Stimulated activated CD8-positive, alpha-beta memory T cell treated with anti-CD3 and anti-CD28 coated beads, Interleukin-15, amount 100 ng/mL, for 24 hours (primary cell): ENCODE results near the gene WFDC11.
"Not testable (repeated sequence)": the region's sequence is repeated elsewhere in the genome, so short reads cannot be mapped to it uniquely, and the experiment has no call there.

Experiments used
- DNase-seq: peaks from one replicate; pipeline ENCODE4 v3.0.0-alpha.2; 2020; ENCODE audit warnings: low read depth

WFDC11 gene

DNA sequence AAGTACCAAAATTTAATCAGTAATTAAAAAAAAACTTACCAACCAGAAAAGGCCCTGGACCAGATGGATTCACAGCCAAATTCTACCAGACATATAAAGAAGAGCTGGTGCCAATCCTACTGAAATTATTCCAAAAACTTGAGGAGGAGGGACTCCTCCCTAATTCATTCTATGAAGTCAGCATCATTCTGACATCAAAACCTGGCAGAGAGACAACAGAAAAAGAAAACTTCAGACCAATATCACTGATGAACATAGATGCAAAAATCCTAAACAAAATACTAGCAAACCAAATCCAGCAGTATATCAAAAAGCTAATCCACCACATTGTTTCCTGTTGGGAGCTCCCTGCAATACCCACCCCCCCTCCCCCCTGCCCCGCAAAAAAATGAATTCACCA lies at the start of gene WFDC11:
WFDC11 (minus strand) TSS at position 101 of the 400 bp plus-strand sequence. CDS start 19,639 bp downstream, outside the sequence.
- no peak for DNase-seq

DNA sequence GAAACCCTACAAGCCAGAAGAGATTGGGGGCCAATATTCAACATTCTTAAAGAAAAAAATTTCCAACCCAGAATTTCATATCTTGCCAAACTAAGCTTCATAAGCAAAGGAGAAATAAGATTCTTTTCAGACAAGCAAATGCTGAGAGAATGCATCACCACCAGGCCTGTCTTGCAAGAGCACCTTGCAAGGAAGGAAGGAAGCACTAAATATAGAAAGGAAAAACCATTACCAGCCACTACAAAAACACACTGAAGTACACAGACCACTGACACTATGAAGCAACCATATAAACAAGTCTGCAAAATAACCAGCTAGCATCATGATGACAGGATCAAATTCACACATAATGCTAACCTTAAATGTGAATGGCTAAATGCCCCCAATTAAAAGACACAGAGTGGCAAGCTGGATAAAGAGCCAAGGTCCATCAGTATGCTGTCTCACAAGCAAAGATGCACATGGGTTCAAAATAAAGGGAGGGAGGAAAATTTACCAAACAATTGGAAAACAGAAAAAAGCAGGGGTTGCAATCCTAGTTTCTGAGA lies 46.2 kb upstream of the WFDC11 start:
- not testable (repeated sequence) for DNase-seq

DNA sequence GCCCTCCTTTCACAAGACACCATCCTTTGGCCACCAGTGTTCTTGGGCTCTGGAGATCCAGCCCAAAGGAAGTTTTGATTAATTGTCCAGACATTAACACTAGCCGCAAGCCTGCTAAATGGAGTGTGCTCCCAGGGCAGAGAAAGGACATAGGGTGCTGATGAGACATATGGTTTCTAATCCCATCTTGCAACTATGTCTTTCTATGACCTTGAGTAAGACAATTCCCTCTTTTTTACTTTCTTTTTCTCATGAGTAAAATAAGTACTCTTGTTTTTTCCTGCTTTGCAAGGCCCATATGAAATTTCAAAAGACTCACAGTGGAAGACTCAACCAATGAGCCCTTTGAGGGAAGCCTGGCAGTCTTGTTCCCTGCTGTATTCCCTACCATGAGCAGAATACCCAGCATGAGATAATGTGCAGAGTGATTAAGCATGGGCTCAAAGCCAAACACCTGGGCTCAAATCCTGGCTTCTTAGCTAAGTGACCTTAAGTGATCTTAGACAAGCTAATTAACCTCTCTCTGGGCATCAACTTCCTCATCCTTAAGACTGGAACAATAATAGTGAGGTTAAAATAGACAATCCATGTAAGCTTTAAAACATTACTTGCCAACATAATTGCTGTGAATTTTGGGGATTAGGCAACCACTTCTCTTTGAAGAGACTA lies 35.1 kb upstream of the WFDC11 start, which contains the start of gene WFDC10B:
WFDC10B (minus strand) TSS at position 51 of the 669 bp plus-strand sequence. CDS start 19,027 bp downstream, outside the sequence.
- no peak for DNase-seq

DNA sequence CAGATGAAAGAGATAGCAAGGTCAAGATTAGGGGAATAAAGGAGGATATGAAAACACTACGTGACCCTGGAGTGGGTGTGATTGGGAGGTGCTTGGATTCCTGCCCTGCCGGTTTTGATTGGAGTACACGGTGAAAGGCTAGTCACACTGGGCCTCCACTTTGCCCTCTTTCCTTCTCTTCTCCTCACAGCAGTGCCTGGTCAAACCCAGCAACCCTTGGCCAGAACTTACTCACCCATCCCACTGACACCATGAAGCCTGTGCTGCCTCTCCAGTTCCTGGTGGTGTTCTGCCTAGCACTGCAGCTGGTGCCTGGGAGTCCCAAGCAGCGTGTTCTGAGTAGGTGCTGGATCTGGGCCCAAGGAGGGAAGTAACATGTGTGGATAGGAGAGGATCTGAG lies 31.8 kb upstream of the WFDC11 start, which contains the start of gene WFDC13:
WFDC13 (plus strand) TSS at position 166 of the 400 bp plus-strand sequence; CDS start at position 252, 86 bp downstream.
- no peak for DNase-seq

DNA sequence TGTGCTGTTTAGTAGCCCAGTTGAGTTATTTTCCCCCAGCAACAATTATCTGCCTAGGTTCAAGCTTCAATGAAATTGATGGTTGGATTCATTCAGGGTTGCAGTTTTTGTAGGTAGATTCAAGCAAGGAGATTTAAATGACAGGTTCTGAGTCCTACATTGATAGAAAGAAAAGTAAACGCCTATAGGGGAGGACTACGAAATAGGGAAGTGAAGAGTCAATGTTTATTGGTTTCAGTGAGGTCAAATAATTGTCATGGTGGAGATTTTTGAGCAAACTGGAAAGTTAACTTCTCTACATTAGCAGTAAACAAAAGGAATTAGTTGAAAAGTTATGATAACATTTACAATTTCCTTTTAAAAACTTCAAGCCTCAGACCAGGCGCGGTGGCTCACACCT lies 31.1 kb upstream of the WFDC11 start:
- no peak for DNase-seq

DNA sequence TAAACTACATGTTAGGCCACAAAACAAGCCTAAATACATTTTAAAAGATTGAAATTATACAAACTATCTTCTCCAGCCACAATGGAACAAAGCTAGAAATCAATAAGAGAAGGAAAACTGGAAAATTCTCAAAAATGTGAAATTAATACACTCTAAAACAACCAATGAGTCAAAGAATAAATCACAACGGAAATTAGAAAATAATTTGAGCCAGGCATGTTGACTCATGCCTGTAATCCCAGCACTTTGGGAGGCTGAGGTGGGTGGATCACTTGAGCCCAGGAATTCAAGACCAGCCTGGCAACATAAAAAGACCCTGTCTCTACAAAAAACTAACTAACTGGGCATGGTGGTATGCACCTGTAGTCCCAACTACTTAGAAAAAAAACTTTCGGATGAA lies 25.5 kb upstream of the WFDC11 start:
- DNase-seq: no peak

DNA sequence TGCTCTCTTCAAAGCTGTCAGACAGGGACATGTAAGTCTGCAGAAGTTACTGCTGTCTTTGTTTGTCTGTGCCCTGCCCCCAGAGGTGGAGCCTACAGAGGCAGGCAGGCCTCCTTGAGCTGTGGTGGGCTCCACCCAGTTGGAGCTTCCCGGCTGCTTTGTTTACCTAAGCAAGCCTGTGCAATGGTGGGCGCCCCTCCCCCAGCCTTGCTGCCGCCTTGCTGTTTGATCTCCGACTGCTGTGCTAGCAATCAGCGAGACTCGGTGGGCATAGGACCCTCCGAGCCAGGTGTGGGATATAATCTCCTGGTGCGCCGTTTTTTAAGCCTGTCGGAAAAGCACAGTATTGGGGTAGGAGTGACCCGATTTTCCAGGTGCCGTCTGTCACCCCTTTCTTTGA lies 23.3 kb upstream of the WFDC11 start:
- not testable (repeated sequence) for DNase-seq

DNA sequence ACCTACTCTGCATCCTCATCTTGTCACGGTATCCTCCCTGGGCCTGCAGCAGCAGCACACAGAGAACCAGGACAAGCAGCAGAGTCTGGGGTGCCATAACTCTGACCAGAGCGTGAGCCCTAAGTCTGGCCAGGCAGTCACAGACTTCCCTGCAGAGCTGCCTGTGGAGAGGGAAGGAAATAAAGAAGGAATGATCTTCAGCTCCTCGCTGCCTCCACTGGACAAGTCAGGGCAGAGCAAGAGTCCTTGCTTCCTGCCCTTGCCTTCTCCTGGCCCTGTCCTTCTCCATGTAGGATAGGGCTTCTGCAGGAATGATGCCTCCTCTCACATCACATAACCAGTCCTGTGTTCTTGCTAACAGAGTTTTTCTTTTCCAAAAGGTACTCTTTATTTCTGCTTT lies 15.9 kb upstream of the WFDC11 start:
- DNase-seq: no peak

DNA sequence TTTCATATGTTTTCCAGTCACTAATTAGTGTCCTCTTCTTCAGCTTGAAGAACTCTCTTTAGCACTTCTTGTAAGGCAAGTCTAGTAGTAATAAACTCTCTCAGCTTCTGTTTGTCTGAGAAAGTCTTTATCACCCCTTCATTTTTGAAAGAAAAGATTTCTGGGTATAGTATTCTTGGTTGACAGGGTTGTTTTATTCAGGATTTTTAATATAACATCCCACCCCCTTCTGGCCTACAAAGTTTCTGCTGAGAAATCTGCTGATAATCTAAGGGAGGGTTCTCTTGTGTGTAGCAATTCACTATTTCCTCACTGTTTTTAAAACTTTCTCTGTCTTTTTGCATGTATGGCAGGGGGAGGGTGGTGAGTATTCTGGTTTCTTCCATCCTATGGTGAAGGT lies 9.6 kb upstream of the WFDC11 start:
- DNase-seq: no peak

DNA sequence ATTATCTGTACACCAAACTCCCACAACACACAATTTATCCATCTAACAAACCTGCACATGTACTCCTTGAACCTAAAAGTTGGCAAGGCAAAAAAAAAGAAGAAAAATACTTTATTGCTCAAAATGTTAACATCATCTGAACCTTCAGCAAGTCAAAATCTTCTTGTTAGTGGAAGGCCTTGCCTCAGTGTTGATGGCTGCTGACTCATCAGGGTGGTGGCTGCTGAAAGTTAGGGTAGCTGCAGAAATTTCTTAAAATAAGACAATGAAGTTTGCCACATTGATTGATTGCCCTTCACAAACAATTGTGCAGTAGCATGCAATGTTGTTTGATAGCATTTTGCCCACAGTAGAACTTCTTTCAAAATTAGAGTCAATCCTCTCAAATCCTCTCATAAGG lies 2.7 kb upstream of the WFDC11 start:
- no peak for DNase-seq

DNA sequence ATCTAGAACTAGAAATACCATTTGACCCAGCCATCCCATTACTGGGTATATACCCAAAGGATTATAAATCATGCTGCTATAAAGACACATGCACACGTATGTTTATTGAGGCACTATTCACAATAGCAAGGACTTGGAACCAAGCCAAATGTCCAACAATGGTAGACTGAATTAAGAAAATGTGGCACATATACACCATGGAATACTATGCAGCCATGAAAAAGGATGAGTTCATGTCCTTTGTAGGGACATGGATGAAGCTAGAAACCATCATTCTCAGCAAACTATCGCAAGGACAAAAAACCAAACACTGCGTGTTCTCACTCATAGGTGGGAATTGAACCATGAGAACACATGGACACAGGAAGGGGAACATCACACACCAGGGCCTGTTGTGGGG lies 13.0 kb downstream of the WFDC11 start:
- DNase-seq: not testable (repeated sequence)

DNA sequence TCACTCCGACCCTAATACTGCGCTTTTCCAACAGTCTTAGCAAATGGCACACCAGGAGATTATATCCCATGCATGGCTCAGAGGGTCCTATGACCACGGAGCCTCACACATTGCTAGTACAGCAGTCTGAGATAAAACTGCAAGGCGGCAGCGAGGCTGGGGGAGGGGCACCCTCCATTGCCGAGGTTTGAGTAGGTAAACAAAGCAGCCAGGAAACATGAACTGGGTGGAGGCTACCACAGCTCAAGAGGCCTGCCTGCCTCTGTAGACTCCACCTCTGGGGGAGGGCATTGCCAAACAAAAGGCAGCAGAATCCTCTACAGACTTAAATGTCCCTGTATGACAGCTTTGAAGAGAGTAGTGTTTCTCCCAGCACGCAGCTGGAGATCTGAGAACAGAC lies 18.3 kb downstream of the WFDC11 start:
- DNase-seq: not testable (repeated sequence)

DNA sequence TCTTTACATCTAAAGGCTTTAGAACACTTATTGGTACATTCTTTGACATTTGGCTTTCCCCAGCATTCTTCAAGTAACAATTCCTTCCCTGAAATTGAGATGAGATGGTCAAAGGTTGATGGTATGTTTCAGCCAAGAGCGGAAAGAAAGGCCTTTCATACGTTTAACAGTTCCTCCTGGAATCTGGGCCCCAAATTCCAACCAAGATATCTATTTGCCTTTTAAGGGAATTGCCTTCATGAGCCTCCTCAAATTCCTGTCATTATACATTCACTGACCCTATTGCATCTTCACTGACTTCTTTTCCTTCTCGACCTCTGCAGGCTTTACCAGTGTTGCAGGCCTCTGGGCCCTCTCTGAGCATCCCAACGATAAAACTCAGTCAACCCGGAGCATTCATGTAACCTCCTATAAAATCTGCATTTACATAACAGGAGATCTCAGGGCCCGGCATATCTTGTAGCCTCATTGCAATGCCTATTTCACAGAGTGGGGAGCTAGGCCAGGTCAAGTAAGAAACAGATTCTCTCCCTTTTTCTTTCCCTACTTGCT lies 20.7 kb downstream of the WFDC11 start:
- no peak for DNase-seq

DNA sequence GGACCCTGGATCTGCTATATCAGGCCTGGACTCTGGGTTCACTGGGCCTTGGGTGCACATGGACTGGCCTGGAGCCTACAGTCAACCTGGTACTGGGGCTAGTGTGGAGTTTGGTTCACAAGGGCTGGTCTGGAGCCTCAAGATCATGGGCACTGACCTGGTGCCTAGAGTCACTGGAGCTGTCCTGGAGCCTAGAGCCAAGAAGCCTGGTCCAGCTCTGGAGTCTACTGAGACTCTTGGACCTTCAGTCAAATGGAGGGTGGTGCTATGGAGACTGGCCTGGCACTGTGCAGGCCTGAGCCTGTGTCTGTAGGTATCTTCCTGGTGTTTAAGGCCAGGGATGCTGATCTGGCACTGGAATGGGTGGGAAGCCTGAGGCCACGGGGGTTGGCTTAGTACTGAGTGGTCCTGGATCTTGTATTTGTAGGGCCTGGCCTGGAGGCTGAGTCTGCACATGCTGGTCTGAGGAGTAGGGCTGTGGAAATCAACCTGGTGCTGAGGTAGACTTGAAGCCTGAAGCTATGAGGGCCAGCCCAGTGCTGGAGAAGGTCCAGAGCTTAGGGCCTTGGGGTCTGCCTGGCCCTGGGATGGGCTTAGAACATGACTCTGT lies 22.5 kb downstream of the WFDC11 start:
- no peak for DNase-seq

DNA sequence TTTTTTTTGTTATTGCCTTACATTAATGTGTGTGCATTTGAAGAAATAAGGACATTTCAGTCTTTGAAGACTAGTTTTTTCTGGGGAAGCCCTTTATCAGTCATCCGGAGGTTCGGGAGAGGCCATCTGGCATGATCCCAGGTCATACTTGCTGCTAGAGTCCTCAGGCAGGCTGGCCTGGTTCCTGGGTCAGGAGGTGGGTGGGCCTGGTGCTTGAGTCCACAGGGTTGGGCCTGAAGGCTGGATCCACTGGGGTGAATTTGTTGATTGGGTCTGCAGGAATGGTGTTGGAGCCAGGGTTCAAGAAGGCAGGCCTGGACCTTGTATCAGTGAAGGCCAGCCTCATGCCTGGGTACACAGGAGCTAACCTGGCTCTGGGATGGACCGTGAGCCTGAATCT lies 23.2 kb downstream of the WFDC11 start:
- no peak for DNase-seq

DNA sequence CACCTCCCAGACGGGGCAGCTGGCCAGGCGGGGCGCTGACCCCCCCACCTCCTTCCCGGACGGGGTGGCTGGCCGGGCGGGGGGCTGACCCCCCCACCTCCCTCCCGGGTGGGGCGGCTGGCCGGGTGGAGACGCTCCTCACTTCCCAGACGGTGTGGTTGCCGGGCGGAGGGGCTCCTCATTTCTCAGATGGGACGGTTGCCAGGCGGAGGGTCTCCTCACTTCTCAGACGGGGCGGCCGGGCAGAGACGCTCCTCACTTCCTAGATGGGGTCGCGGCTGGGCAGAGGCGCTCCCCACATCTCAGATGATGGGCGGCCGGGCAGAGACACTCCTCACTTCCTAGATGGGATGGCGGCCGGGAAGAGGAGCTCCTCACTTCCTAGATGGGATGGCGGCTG lies 24.2 kb downstream of the WFDC11 start:
- DNase-seq: not testable (repeated sequence)

DNA sequence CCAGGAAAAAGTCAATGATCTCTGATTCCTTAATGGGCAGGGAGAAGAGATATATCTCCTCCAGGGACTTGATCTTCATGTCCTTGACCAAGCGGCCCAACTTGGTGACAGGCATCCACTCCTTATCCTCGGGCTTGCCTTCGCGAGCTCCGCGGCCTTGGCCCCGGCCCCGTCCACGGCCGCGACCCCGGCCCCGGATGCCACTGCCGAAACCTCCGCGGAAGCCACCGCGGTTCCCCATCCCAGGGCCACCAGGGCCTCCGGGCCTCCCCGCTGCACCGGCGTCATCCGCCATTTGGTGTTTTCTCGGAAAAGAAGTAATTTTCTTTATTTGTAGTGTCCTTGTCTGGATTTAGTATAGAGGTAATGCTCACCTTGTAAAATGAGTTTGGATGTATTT lies 29.0 kb downstream of the WFDC11 start:
- not testable (repeated sequence) for DNase-seq

DNA sequence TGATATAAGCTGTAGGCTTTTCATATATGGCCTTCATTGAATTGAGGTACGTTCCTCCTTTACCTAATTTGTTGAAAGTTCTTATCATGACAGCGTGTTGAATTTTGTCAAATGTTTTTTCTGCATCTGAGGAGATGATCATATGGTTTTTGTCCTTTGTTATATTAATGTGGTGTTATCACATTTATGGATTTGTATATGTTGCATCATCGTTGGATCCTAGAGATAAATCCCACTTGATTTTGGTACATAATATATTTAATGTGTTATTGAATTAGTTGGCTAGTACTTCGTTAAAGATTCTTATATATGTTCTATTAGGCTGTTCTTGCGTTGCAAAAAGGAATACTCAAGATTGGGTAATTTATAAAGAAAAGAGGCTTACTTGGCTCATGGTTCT lies 30.4 kb downstream of the WFDC11 start:
- no peak for DNase-seq

DNA sequence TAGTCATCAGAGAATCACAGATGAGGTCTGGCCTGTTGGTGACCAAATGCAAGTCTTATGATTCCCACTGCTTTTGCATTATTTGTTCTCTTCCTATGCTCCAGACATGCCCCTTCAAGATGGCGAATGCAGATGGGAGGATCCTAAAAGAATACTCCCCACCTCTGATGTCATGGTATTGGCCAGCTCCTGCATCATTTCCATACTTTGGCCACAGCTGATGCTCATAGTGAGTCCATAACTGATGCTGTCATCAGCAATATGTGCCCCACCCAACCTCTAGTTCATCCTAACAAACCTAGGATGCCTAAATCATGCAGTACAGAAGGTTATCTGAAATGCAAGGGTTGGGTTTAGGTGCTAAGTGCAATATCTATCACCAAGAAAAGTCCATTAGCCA lies 33.5 kb downstream of the WFDC11 start:
- no peak for DNase-seq

DNA sequence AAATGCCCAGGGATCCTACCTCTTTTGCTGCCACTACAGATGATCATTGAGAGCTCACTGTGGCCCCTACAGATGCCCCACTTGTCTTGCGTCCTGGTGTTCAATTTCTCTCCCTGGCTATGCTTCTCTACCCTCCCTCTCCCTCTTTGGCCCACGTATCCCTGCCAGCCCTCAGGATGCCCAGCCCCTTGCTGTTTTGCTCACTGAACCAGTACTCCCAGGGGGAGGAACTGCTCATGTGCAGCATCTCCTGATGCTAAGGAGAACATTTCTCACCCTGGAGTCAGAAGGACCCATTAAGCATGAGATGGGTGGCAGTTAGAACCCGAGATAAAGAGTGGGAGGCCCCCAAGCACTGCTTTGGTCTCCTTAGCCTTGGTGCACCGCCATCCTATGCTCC lies 38.9 kb downstream of the WFDC11 start, which contains the start of gene WFDC9:
WFDC9 (minus strand) TSS at position 101 of the 400 bp plus-strand sequence. CDS start 21,103 bp downstream, outside the sequence.
- no peak for DNase-seq

DNA sequence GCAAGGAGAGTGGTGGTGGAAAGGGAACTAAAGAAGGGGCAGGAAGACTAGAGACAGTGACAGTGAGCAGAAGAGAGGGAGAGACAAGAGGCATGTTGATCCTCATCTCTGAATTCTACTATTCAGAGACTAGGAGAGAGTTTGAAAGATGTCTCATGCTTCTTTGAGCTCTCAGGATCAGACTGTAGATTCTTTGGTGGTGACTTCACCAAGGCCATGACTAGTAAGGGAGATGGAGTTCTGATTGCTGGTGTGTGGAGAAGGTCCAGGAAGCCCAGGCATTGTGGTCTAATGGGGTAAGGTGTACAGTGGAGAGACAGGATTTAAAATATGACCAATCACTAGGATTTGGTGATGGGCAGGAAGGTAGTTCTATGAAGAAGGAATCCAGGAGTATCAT lies 39.7 kb downstream of the WFDC11 start:
- no peak for DNase-seq

DNA sequence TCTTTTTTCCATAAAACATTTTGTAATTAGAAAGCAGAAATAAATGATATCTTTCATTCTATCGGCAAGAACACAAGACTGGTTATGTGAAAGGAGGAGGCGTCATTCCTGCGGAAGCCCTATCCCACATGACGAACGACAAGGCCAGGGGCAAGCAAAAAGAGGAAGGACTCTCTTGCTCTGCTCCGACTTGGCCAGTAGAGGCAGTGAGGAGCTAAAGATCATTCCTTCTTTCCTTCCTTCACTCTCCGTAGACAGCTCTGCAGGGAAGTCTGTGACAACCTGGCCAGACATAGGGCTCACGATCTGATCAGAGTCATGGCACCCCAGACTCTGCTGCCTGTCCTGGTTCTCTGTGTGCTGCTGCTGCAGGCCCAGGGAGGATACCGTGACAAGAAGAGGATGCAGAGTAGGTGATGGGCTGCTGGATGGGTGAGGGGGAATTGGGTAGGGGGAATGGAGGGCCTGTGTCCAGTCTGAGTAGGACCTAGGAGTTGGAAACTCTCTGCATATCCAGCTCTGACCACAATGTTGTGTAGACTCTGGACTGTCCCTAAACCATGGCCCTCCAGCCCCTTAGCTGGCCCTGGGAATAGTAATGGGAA lies 40.4 kb downstream of the WFDC11 start, which contains the start of gene WFDC10A:
WFDC10A (plus strand) TSS at position 244 of the 605 bp plus-strand sequence; CDS start at position 319, 75 bp downstream.
- no peak for DNase-seq
